HepG2 (cell line): ENCODE results near the gene BMP8A. TPM values are rescaled to one million over a fixed set of nuclear protein-coding genes. Genes with fewer than 3 reads are reported as not detected.

Source experiments
- ATAC-seq: fragments of 200-7000 bp; cut with Tn5 transposase; 3 replicates; pipeline ENCODE4 v1.9.1; 2020; ENCODE audit warnings: mild to moderate bottlenecking, moderate library complexity
- BruUV-seq: library from RNA; stranded (reverse); fragments of 400-500 nt; replicated peaks from 2 replicates; lab custom pipeline; 2021; lab: Mats Ljungman, UMichigan
- CTCF ChIA-PET: fragments of 300-600 bp; formaldehyde crosslinking; extraction: SDS; loops from one replicate; lab custom pipeline; 2021; ENCODE audit warnings: low total read pairs, inconsistent platforms, low intra/inter-chr PET ratio; lab: Yijun Ruan, JAX
- POLR2A ChIA-PET: fragments of 350-600 bp; sonication (Branson Sonifier 250); formaldehyde crosslinking; loops from one replicate; lab custom pipeline; 2020; ENCODE audit warnings: antibody characterized with exemption, inconsistent platforms; lab: Yijun Ruan, JAX
- DNase-seq: peaks from one replicate; pipeline ENCODE4 v3.0.0-alpha.2; 2015; ENCODE audit warnings: low spot score
- FAIRE-seq: peaks from 3 replicates; lab custom pipeline; 2011; peaks lifted over from hg19 to GRCh38; lab: Jason Lieb, UNC
- H2AFZ ChIP-seq: one replicate; pipeline ENCODE4 v1.6.1; 2011; ENCODE audit warnings: low read length, inconsistent platforms
- H3K27ac ChIP-seq: fragments of 300-600 bp; 3 replicates; pipeline ENCODE4 v1.8.0; 2011; ENCODE audit warnings: mixed run types, mild to moderate bottlenecking, mixed read lengths, low read length, inconsistent platforms; ENCODE audit not compliant: insufficient read depth; ENCODE audit errors: extremely low read length
- H3K27me3 ChIP-seq, 2 experiments: fragments of 200-600 bp in 1 of 2; 2 replicates in 1 of 2; 3 replicates in 1 of 2; pipeline versions ENCODE4 v1.6.0 to v1.8.0; 2011; ENCODE audit warnings: low read length in 2 of 2, mild to moderate bottlenecking in 2 of 2, moderate library complexity in 2 of 2, inconsistent platforms in 1 of 2; ENCODE audit not compliant: insufficient read depth in 2 of 2, control insufficient read depth in 1 of 2
- H3K36me3 ChIP-seq, 2 experiments: fragments of 200-600 bp in 1 of 2; replicated peaks in 1 of 2; 2 replicates in 1 of 2; 3 replicates in 1 of 2; pipeline versions ENCODE4 v1.5.1 to v1.8.0; 2011; ENCODE audit warnings: low read length in 2 of 2, inconsistent platforms in 1 of 2; ENCODE audit not compliant: insufficient read depth in 2 of 2, control insufficient read depth in 1 of 2
- H3K4me1 ChIP-seq: 2 replicates; pipeline ENCODE4 v1.5.1; 2012; ENCODE audit warnings: low read length, inconsistent platforms; ENCODE audit not compliant: insufficient read depth
- H3K4me2 ChIP-seq: 2 replicates; pipeline ENCODE4 v1.6.0; 2011; ENCODE audit warnings: low read depth, low read length, inconsistent platforms
- H3K4me3 ChIP-seq, 3 experiments: fragments of 200-600 bp in 1 of 3; sonication (generic), shearing (Covaris generic) in 1 of 3; replicated peaks in 1 of 3; 2 replicates each; pipeline ENCODE4 v1.5.1; 2011 to 2016; ENCODE audit warnings: low read length in 3 of 3, inconsistent platforms in 2 of 3, low read depth in 2 of 3, mild to moderate bottlenecking in 2 of 3, control low read depth in 1 of 3, mixed read lengths in 1 of 3; ENCODE audit not compliant: insufficient read depth in 1 of 3
- H3K79me2 ChIP-seq: one replicate; pipeline ENCODE4 v1.6.1; 2011; ENCODE audit warnings: low read length, inconsistent platforms; ENCODE audit not compliant: insufficient read depth
- H3K9ac ChIP-seq: 2 replicates; pipeline ENCODE4 v1.6.0; 2011; ENCODE audit warnings: mild to moderate bottlenecking, low read depth, low read length, inconsistent platforms; ENCODE audit not compliant: insufficient read depth
- H3K9me3 ChIP-seq: 2 replicates; pipeline ENCODE4 v1.5.1; 2012; ENCODE audit warnings: mild to moderate bottlenecking, low read length
- H4K20me1 ChIP-seq: 2 replicates; pipeline ENCODE4 v1.6.0; 2011; ENCODE audit warnings: inconsistent platforms, mild to moderate bottlenecking, low read length, moderate library complexity; ENCODE audit not compliant: insufficient read depth
- BORCS8-MEF2B ChIP-seq: sonication (generic); formaldehyde crosslinking; IDR thresholded peaks from 2 replicates; pipeline ENCODE4 v1.8.0; 2022; ENCODE audit warnings: mild to moderate bottlenecking, missing genetic modification reagents
- EP300 ChIP-seq, 3 experiments: sonication (generic) in 1 of 3; formaldehyde crosslinking in 1 of 3; IDR thresholded peaks; 2 replicates each; pipeline versions ENCODE4 v1.5.1 to v1.6.1; 2011 to 2020; ENCODE audit warnings: low read depth in 2 of 3, low read length in 2 of 3, borderline replicate concordance in 1 of 3, improper control_type of control experiment in 1 of 3, mild to moderate bottlenecking in 1 of 3, missing genetic modification reagents in 1 of 3, moderate library complexity in 1 of 3
- HOXD1 ChIP-seq: sonication (generic); formaldehyde crosslinking; IDR thresholded peaks from 2 replicates; pipeline ENCODE4 v1.5.0; 2020; ENCODE audit warnings: missing genetic modification reagents
- ISL2 ChIP-seq: sonication (generic); formaldehyde crosslinking; IDR thresholded peaks from 2 replicates; pipeline ENCODE4 v1.5.0; 2020; ENCODE audit warnings: missing genetic modification reagents
- LBX2 ChIP-seq: sonication (generic); formaldehyde crosslinking; IDR thresholded peaks from 2 replicates; pipeline ENCODE4 v1.5.0; 2020; ENCODE audit warnings: missing genetic modification reagents, mild to moderate bottlenecking, borderline replicate concordance
- MTA1 ChIP-seq: sonication (generic); formaldehyde crosslinking; IDR thresholded peaks from 2 replicates; pipeline ENCODE4 v1.4.0; 2020; ENCODE audit warnings: missing genetic modification reagents, mild to moderate bottlenecking, borderline replicate concordance
- NR2F2 ChIP-seq: IDR thresholded peaks from 2 replicates; pipeline ENCODE4 v1.6.1; 2012; ENCODE audit warnings: low read depth, inconsistent platforms, borderline replicate concordance
- STAG1 ChIP-seq: sonication (generic); formaldehyde crosslinking; IDR thresholded peaks from 2 replicates; pipeline ENCODE4 v1.4.0; 2020; ENCODE audit warnings: missing genetic modification reagents
- ZNF30 ChIP-seq: sonication (generic); formaldehyde crosslinking; IDR thresholded peaks from 2 replicates; pipeline ENCODE4 v1.5.0; 2020; ENCODE audit warnings: mild to moderate bottlenecking, missing genetic modification reagents
- ZNF441 ChIP-seq: sonication (generic); formaldehyde crosslinking; IDR thresholded peaks from 2 replicates; pipeline ENCODE4 v1.7.0; 2021; ENCODE audit warnings: missing genetic modification reagents, borderline replicate concordance
- ZNF878 ChIP-seq: sonication (generic); formaldehyde crosslinking; IDR thresholded peaks from 2 replicates; pipeline ENCODE4 v1.8.1; 2023; ENCODE audit warnings: mild to moderate bottlenecking, missing genetic modification reagents, moderate library complexity
- WGBS: methylation state at CpG from one replicate; pipeline ENCODE4 v1.1.6; 2017; ENCODE audit warnings: low lambda C conversion rate; 5-methylcytosine and 5-hydroxymethylcytosine counted together
- in situ Hi-C: cut with HindIII; loops from 2 replicates; pipeline ENCODE4 v1.10.0; 2017; ENCODE audit warnings: low pct_unique_long_range_greater_than_20kb; ENCODE audit not compliant: extremely low pct_ligation_motif_present
- intact Hi-C: fragments of 100-400 bp; cut with micrococcal nuclease; formaldehyde crosslinking; loops from one replicate; pipeline ENCODE4 v1.10.0; 2022; ENCODE audit not compliant: unreplicated experiment
- polyA plus RNA-seq, 8 experiments: library from polyadenylated mRNA; depleted of rRNA in 3 of 8; stranded (reverse) in 7 of 8; unstranded in 1 of 8; fragments of >200 nt; fragmentation: Illumina TruSeq in 4 of 8; extraction: Trizol in 4 of 8; gene quantifications; 2 replicates each; pipeline versions ENCODE4 v1.2.1 to v1.2.3, GENCODE V29; 2011 to 2016; ENCODE audit warnings: low read depth in 4 of 8, missing spikeins in 1 of 8, mixed read lengths in 1 of 8; ENCODE audit not compliant: insufficient read depth in 1 of 8
- total RNA-seq, 5 experiments: library from RNA; depleted of rRNA; stranded (reverse); fragments of >200 nt; fragmentation: Illumina TruSeq; extraction: Trizol; gene quantifications; 2 replicates each; pipeline ENCODE4 v1.2.3, GENCODE V29; 2016; ENCODE audit warnings: low read depth in 1 of 5
- TF ChIP-seq, protein P1 (sequence below): sonication (generic); formaldehyde crosslinking; IDR thresholded peaks from 2 replicates; pipeline ENCODE4 v1.4.0; 2020; ENCODE audit warnings: low read depth, missing genetic modification reagents

BMP8A gene
- total and polyA plus RNA-seq, 2 of the 13 experiments (the other 11 are each of a cell fraction or from before 2014, with no cell fraction given), result 0.05 TPM; not detected in 1

- no peak overlapping the region for H3K4me2 ChIP-seq
- DNase-seq, result no peak
- POLR2A ChIA-PET, result no interaction called here
- no peaks in the 10 kb centered on the region for H4K20me1 ChIP-seq
- BruUV-seq, result no TSS peak
- no peak overlapping the region for H3K4me3 ChIP-seq
- H3K9ac ChIP-seq, result no peak overlapping the region
- H2AFZ ChIP-seq, result no peak overlapping the region
- no peaks in the 10 kb centered on the region for H3K4me1 ChIP-seq
- no peak for FAIRE-seq
- H3K36me3 ChIP-seq, result no peaks in the 10 kb centered on the region; a peak in 1 of 5 replicates
- no peaks in the 10 kb centered on the region for H3K27me3 ChIP-seq
- no peak overlapping the region for H3K27ac ChIP-seq
- no peaks in the 10 kb centered on the region for H3K9me3 ChIP-seq
- H3K79me2 ChIP-seq, result no peaks in the 10 kb centered on the region
- 90% methylated on average over 13 of the region's 13 CpGs for WGBS
- no peak for TF ChIP-seq ZNF441 (CRISPR knock-in tag)
- no peak for TF ChIP-seq BORCS8-MEF2B (CRISPR knock-in tag)
- TF ChIP-seq, protein P1, sequence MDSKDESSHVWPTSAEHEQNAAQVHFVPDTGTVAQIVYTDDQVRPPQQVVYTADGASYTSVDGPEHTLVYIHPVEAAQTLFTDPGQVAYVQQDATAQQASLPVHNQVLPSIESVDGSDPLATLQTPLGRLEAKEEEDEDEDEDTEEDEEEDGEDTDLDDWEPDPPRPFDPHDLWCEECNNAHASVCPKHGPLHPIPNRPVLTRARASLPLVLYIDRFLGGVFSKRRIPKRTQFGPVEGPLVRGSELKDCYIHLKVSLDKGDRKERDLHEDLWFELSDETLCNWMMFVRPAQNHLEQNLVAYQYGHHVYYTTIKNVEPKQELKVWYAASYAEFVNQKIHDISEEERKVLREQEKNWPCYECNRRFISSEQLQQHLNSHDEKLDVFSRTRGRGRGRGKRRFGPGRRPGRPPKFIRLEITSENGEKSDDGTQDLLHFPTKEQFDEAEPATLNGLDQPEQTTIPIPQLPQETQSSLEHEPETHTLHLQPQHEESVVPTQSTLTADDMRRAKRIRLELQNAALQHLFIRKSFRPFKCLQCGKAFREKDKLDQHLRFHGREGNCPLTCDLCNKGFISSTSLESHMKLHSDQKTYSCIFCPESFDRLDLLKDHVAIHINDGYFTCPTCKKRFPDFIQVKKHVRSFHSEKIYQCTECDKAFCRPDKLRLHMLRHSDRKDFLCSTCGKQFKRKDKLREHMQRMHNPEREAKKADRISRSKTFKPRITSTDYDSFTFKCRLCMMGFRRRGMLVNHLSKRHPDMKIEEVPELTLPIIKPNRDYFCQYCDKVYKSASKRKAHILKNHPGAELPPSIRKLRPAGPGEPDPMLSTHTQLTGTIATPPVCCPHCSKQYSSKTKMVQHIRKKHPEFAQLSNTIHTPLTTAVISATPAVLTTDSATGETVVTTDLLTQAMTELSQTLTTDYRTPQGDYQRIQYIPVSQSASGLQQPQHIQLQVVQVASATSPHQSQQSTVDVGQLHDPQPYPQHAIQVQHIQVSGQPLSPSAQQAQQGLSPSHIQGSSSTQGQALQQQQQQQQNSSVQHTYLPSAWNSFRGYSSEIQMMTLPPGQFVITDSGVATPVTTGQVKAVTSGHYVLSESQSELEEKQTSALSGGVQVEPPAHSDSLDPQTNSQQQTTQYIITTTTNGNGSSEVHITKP (CRISPR knock-in tag), result no peak
- no peak for TF ChIP-seq ZNF878 (CRISPR knock-in tag)
- no peak for TF ChIP-seq ZNF30 (CRISPR knock-in tag)
- no peak for TF ChIP-seq LBX2 (CRISPR knock-in tag)
- TF ChIP-seq HOXD1 (CRISPR knock-in tag), result no peak
- no peak for TF ChIP-seq STAG1 (CRISPR knock-in tag)
- no peak for TF ChIP-seq ISL2 (CRISPR knock-in tag)
- TF ChIP-seq MTA1 (CRISPR knock-in tag), result no peak
- TF ChIP-seq NR2F2, result no peak
- TF ChIP-seq EP300 (IDR thresholded peaks at IDR 0.05; ENCODE audit: low read depth in 2 of 2, low read length in 2 of 2), result no peak
- no peak for TF ChIP-seq EP300 (CRISPR knock-in tag; IDR thresholded peaks at IDR 0.05; ENCODE audit: borderline replicate concordance)
- TF ChIP-seq, all 625 proteins: peak for 0
- in situ Hi-C loops (loop anchor here (25.0 kb wide), 1 partner anchor 453 kb away; no protein-coding TSS in a partner anchor), intact Hi-C loops (no loop called here)
- CTCF ChIA-PET, result interaction anchor here (2.1 kb wide), 1 partner anchor 33 kb away, joined by 8 read pairs; no protein-coding TSS in a partner anchor
- ATAC-seq, result no peak
These were observed 49.1 kb downstream of the BMP8A start for GRCh38 chr1:39540504-39541031.
